ENCODE results near the gene BLOC1S4. TPM values are rescaled to one million over a fixed set of nuclear protein-coding genes. Genes with fewer than 3 reads are reported as not detected.

Gene BLOC1S4
- total RNA-seq, 1 donor from 2014 or later = 7.5 TPM

GRCh38 chr4:6728320-6729029, 12.5 kb downstream of the BLOC1S4 start:
- no peak for DNase-seq (ENCODE audit: low spot score)

DNA sequence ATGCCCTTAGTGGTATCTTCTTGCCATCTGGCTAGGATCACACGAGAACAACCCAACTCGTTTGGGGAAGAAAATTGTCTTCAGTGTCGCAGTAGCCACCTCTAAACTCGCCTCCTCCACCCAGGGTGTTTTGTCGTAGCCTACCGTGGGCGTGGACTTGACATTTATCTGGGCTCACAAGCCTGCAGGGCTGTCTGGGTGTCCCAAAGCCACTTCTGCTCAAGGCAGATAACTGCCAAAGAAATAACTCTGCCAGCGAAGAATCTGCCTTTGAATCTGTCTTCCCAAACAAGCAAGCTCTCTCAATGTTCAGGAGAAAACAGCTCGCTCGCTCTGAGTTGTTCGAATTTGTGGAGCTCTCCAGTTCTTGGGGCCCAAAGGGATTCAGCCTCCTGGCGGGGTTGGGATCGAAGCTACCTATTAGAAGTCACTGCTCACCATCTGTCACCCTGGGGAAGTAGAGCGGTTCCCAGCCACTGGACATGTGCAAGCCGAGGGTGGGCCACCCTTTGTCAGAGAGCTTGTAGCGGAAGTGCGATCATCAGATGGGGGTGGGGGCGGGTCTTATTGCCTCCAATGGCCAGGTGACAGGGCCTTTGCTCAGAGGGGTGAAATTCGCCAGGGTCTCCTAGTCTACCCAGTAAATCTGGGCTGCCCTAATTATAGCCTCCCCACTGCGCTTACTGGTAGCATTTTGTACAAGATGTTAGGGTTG, 14.8 kb downstream of the BLOC1S4 start:
- no peak for DNase-seq (ENCODE audit: low spot score)

More at GRCh38 chr4:6728320-6729029, 12.5 kb downstream of the BLOC1S4 start:
- intact Hi-C loops (cut with DNase I) = no loop called here

DNA sequence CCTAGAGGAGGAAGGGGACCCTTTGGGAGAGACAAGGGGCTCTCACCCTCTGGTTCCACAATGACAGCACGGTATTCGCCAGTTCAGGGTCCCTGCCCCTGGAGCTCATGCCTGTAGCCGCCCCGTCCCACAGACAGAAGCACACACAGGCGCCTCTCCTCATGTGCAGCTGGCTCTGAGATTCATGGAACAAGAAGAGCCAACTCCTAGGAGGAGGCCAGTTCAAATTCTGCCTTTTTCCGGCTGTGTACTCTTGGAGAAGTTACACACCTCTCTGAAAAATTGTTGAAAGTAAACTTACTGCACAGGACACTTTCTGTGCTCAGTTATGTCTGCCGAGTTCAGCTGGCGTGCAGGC, 15.3 kb downstream of the BLOC1S4 start:
- no peak for DNase-seq (ENCODE audit: low spot score)
- intact Hi-C loops (cut with DNase I) = no loop called here

More for the DNA sequence above, 14.8 kb downstream of the BLOC1S4 start:
- intact Hi-C loops (cut with DNase I) = no loop called here

- intact Hi-C loops (cut with DNase I) = no loop called here
- DNase-seq (ENCODE audit: low spot score) = no peak
These were observed 15.8 kb downstream of the BLOC1S4 start for GRCh38 chr4:6731780-6732179.

GRCh38 chr4:6732441-6733357, 16.7 kb downstream of the BLOC1S4 start:
- DNase-seq (ENCODE audit: low spot score) = no peak
- intact Hi-C loops (cut with DNase I) = no loop called here

GRCh38 chr4:6733358-6734164, 17.6 kb downstream of the BLOC1S4 start:
- DNase-seq (ENCODE audit: low spot score) = no peak
- intact Hi-C loops (cut with DNase I) = no loop called here

GRCh38 chr4:6734165-6734786, 18.3 kb downstream of the BLOC1S4 start:
- intact Hi-C loops (cut with DNase I) = no loop called here
- no peak for DNase-seq (ENCODE audit: low spot score)

GRCh38 chr4:6739920-6740319, 23.9 kb downstream of the BLOC1S4 start:
- intact Hi-C loops (cut with DNase I) = no loop called here
- no peak for DNase-seq (ENCODE audit: low spot score)

GRCh38 chr4:6740347-6740746, 24.4 kb downstream of the BLOC1S4 start:
- DNase-seq (ENCODE audit: low spot score) = no peak
- intact Hi-C loops (cut with DNase I) = no loop called here

DNA sequence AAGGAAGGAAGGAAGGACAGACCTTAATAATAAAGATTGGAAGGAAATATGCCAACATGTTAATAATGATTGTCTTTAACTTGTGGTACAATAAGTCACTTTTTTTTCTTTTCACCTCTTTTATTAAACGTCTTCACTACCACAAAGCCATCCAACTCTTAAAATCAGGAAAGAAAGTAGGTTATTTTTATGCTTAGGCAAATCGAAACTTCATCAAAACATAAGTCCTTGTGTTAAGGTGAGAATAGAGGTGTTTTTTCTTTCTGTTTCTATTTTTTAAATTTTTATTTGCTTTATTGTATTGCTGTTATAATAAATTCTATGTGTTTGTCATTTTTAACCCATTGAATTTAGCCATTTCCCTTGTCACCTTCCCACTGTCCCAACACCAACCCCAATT, 26.5 kb downstream of the BLOC1S4 start:
- DNase-seq (ENCODE audit: low spot score) = no peak
- intact Hi-C loops (cut with DNase I) = no loop called here

GRCh38 chr4:6742989-6743388, 27.0 kb downstream of the BLOC1S4 start:
- intact Hi-C loops (cut with DNase I) = no loop called here
- DNase-seq (ENCODE audit: low spot score) = no peak

- no peak for DNase-seq (ENCODE audit: low spot score)
- intact Hi-C loops (cut with DNase I) = no loop called here
These were observed 30.8 kb downstream of the BLOC1S4 start for GRCh38 chr4:6746721-6747293.

DNA sequence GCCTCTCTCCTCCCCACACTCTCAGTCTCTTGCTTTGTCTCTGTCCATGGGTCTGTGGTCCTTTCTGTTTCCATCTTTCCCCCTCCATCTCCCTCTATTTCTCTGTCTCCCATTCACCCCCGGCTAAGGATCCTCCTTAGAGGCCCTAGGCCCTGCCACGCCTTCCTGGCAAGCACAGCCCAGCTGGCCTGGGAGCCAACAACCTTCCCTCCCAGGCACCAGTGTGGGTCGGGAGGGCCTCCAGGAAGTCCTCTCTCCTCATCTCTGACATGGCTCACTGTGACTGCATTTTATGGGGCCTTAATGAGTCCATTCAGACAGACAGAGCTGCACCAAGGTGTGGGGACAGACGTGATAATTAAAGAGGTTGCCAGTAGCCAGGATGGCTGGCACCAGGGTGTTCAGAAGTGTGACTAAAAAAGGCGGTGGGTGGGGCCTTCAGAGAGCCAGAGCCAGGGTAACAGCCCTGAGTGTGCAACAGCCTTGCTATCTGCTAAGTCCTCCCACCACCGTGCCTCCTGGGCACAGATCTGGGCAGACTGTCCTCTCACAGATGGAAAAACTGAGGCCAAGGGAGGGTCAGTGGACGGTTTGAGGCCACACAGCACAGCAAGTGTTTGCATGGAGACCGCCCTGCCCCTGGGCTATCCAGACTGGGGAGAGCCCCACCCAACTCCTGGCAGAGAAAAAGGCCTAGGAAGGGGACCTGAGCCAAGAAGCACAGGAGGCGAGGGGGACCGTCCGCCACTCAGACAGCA, 31.5 kb downstream of the BLOC1S4 start:
- intact Hi-C loops (cut with DNase I) = no loop called here
- DNase-seq (ENCODE audit: low spot score) = no peak

DNA sequence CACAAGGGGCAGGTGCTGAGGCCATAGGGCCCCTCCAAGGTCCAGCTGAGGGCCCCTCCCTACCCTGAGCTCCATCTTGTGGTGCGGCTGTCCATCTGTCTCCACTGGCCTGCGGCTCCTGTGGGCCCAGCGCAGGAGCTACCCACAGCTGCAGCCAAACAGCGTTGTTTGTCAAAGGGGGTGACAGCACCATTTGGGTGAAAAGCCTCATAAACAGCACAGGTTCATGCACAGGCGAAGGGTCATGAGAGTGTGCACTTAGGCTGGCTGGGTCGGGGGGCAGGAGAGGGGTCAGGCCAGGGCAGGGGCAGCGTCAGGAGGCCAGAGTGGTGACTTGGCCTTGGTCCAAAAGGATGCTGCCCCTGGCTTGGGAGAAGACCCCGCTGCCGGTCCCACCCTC, 32.3 kb downstream of the BLOC1S4 start:
- intact Hi-C loops (cut with DNase I) = no loop called here
- no peak for DNase-seq (ENCODE audit: low spot score)

DNA sequence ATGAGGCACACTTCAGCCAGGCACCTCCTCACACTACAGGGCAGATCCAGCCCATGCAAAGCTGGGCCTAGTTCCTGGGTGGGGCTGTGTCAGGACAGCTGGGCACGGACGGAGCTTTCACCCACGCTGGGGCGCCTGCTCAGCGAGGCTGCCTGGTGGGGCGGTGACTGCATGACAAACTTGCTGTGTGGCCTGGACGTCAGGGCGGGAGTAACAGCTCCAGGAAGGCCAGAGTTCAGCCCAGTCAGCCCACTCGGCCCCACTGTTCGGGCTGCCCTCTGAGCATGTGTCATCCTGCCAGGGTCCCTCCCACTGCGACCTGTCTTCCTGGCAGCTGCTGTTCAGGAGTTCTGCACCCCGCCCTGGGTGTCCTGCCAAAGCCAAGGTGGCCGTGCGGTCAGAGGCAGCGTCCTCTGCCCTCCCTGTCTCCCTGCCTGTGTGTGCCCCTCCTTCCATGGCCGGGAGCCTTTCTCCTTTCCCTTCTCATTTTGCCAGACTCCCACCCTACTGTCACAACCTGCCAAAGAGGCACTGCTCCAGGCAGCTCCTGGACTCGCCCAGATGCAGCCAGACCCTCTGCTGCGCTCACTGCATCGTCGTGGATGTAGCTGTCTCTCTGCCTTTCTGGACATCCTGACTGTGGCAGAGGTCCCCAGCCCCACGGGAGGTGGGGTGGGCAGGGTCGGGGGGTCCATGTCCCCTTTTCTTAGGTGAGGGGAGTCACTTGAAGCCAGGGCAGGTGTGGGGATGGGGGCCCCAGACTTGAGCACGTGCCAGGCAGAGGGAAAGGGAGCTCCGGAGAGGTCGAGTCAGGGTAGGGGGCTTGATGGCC, 33.6 kb downstream of the BLOC1S4 start:
- intact Hi-C loops (cut with DNase I) = no loop called here
- no peak for DNase-seq (ENCODE audit: low spot score)

DNA sequence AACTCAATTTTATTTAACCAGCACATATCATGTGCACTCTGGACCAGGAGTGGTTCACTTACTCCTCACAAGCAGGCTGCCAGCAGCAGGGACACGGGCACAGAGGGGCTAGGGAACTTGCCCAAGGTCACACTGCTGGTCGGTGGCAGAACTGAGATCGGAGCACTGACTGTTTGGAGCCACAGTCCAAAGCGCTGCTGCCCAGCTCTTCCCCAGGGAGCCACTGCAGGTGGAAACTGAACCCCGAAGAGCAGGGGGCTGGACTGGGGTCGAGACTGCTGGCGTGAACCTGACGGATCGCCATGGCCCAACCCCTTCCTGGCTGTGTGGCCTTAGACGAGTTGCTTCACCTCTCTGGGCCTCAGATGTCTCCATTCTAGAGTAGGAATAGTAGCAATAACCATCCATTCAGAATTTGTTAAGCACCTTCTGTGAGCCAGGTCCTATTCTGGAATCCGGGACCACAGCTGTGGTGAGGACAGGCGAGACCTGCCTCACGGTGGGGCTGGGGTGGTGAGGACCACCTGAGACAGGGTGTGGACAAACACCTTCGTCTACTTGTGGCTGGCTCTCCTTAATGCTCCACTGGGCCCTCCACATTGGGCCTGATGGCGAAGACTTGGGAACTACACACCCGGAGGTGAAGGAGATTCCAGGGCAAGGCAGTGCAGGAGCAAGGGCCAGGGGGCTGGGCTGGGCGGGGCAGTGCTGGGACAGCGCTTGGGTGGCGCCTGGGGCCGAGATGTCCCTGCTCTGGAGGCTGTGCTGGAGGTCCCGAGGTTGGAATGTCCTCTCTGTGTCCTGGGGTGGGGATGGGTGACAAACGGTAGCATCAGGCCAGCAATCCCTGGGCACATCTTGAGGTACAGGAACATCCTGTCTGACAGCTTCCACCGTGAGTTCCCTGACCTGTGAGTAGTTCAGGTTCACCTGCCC, 34.6 kb downstream of the BLOC1S4 start:
- no peak for DNase-seq (ENCODE audit: low spot score)
- intact Hi-C loops (cut with DNase I) = no loop called here
